Activated CD8-positive, alpha-beta T cell treated with anti-CD3 and anti-CD28 coated beads for 36 hours (primary cell): Measurements from ENCODE around the gene KCNIP4. TPM values are rescaled to one million over a fixed set of nuclear protein-coding genes. Genes with fewer than 3 reads are reported as not detected.

Source experiments
- ATAC-seq: fragments of 200-7000 bp; cut with Tn5 transposase; one replicate; pipeline ENCODE4 v1.10.0; 2021; ENCODE audit warnings: mild to moderate bottlenecking, moderate library complexity
- CTCF ChIA-PET: fragments of 350-600 bp; sonication (Branson Sonifier 250); formaldehyde crosslinking; loops from one replicate; lab custom pipeline; 2021; ENCODE audit warnings: antibody characterized with exemption; lab: Charles Lee
- POLR2A ChIA-PET: fragments of 350-600 bp; sonication (Branson Sonifier 250); formaldehyde crosslinking; loops from one replicate; lab custom pipeline; 2021; ENCODE audit warnings: antibody characterized with exemption; lab: Charles Lee
- DNase-seq: peaks from one replicate; pipeline ENCODE4 v3.0.0-alpha.2; 2020
- H3K27ac Mint-ChIP-seq: one replicate; pipeline ENCODE4 v1.8.0; 2021; ENCODE audit warnings: mild to moderate bottlenecking, mixed read lengths
- H3K27me3 Mint-ChIP-seq: one replicate; pipeline ENCODE4 v1.8.0; 2021; ENCODE audit warnings: mixed read lengths
- H3K36me3 Mint-ChIP-seq: one replicate; pipeline ENCODE4 v1.8.0; 2021; ENCODE audit warnings: low read depth, mixed read lengths
- H3K4me1 Mint-ChIP-seq: one replicate; pipeline ENCODE4 v1.8.0; 2021; ENCODE audit warnings: low read depth, mixed read lengths
- H3K4me3 Mint-ChIP-seq: one replicate; pipeline ENCODE4 v1.8.0; 2021; ENCODE audit warnings: mild to moderate bottlenecking, moderate library complexity, mixed read lengths
- H3K9me3 Mint-ChIP-seq: one replicate; pipeline ENCODE4 v1.8.0; 2021; ENCODE audit warnings: mixed read lengths
- intact Hi-C: fragments of 100-400 bp; cut with micrococcal nuclease; formaldehyde crosslinking; loops from one replicate; pipeline ENCODE4 v1.10.0; 2022
- total RNA-seq, 2 experiments: library from RNA; stranded (reverse); gene quantifications; one replicate each; pipeline ENCODE4 v1.2.3, GENCODE V29; 2021
- TF ChIP-seq, protein P1 (sequence below): fragments of 200-600 bp; IDR thresholded peaks from one replicate; pipeline ENCODE4 v1.8.0; 2022; ENCODE audit warnings: antibody characterized with exemption, mild to moderate bottlenecking

KCNIP4 gene
- total RNA-seq, 2 experiments from 2014 or later, result not detected

DNA sequence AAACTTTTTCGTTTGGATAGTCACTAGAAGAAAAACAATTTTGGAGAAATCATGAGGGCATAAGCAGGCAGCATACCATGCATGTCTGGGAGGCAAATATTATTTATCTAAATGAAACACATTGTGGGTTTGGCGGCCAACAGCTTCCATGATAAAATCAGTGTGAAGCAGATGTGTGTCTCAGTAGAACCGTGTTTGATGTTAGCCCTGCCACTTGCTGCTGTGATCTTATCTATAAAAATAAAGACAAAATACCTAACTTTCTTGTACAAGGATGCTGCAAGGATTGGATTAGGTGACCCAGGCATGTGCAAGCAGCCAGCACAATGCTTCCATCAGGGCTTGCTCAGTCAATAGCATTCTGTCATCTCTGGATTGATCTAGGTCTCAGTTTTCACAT is 906.9 kb downstream of the KCNIP4 start:
- ChIA-PET CTCF (no interaction called here), POLR2A (no interaction called here)
- no peak for DNase-seq
- peaks cover 4% of the 10 kb centered on the region for H3K9me3 Mint-ChIP-seq
- intact Hi-C loops, result no loop called here
- H3K4me1 Mint-ChIP-seq, result no peaks in the 10 kb centered on the region
- H3K4me3 Mint-ChIP-seq, result no peak overlapping the region
- no peaks in the 10 kb centered on the region for H3K27me3 Mint-ChIP-seq
- no peaks in the 10 kb centered on the region for H3K36me3 Mint-ChIP-seq
- H3K27ac Mint-ChIP-seq, result no peak overlapping the region
- ATAC-seq, result no peak
- TF ChIP-seq, protein P1, sequence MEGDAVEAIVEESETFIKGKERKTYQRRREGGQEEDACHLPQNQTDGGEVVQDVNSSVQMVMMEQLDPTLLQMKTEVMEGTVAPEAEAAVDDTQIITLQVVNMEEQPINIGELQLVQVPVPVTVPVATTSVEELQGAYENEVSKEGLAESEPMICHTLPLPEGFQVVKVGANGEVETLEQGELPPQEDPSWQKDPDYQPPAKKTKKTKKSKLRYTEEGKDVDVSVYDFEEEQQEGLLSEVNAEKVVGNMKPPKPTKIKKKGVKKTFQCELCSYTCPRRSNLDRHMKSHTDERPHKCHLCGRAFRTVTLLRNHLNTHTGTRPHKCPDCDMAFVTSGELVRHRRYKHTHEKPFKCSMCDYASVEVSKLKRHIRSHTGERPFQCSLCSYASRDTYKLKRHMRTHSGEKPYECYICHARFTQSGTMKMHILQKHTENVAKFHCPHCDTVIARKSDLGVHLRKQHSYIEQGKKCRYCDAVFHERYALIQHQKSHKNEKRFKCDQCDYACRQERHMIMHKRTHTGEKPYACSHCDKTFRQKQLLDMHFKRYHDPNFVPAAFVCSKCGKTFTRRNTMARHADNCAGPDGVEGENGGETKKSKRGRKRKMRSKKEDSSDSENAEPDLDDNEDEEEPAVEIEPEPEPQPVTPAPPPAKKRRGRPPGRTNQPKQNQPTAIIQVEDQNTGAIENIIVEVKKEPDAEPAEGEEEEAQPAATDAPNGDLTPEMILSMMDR, result no peak

GRCh38 chr4:21034728-21035127 is 913.8 kb downstream of the KCNIP4 start:
- Mint-ChIP-seq H3K4me1 (no peaks in the 10 kb centered on the region), H3K4me3 (no peak overlapping the region), H3K27me3 (no peaks in the 10 kb centered on the region), H3K9me3 (peaks cover 2% of the 10 kb centered on the region), H3K27ac (no peak overlapping the region), H3K36me3 (no peaks in the 10 kb centered on the region)
- intact Hi-C loops, result no loop called here
- CTCF ChIA-PET, result no interaction called here
- DNase-seq (no peak), ATAC-seq (no peak)
- POLR2A ChIA-PET, result no interaction called here
- TF ChIP-seq, protein P1, result no peak

- DNase-seq (no peak), ATAC-seq (no peak)
- Mint-ChIP-seq H3K4me3 (no peak overlapping the region), H3K27me3 (no peaks in the 10 kb centered on the region), H3K36me3 (no peaks in the 10 kb centered on the region), H3K9me3 (peaks cover under 1% of the 10 kb centered on the region), H3K4me1 (no peaks in the 10 kb centered on the region), H3K27ac (no peak overlapping the region)
- intact Hi-C loops, result no loop called here
- ChIA-PET CTCF (no interaction called here), POLR2A (no interaction called here)
- TF ChIP-seq, protein P1, result no peak
Observed at GRCh38 chr4:21032089-21032645, 916.4 kb downstream of the KCNIP4 start.

GRCh38 chr4:21018817-21019216 is 929.8 kb downstream of the KCNIP4 start:
- CTCF ChIA-PET, result no interaction called here

GRCh38 chr4:21013501-21013900 is 935.1 kb downstream of the KCNIP4 start:
- DNase-seq, result no peak
- H3K4me3 Mint-ChIP-seq, result no peak overlapping the region
- intact Hi-C loops, result no loop called here
- ChIA-PET POLR2A (no interaction called here), CTCF (no interaction called here)
- no peaks in the 10 kb centered on the region for H3K27me3 Mint-ChIP-seq
- no peaks in the 10 kb centered on the region for H3K36me3 Mint-ChIP-seq
- no peak for ATAC-seq
- H3K4me1 Mint-ChIP-seq, result no peaks in the 10 kb centered on the region
- H3K27ac Mint-ChIP-seq, result no peak overlapping the region
- TF ChIP-seq, protein P1, result no peak
- H3K9me3 Mint-ChIP-seq, result peaks cover 6% of the 10 kb centered on the region

More at GRCh38 chr4:21018817-21019216, 929.8 kb downstream of the KCNIP4 start:
- ATAC-seq, result no peak
- TF ChIP-seq, protein P1, result no peak
- Mint-ChIP-seq H3K4me3 (no peak overlapping the region), H3K36me3 (no peaks in the 10 kb centered on the region), H3K27me3 (no peaks in the 10 kb centered on the region), H3K27ac (no peak overlapping the region), H3K9me3 (peaks cover 6% of the 10 kb centered on the region), H3K4me1 (no peaks in the 10 kb centered on the region)
- no peak for DNase-seq
- POLR2A ChIA-PET, result no interaction called here
- intact Hi-C loops, result no loop called here
